PC-9 (cell line): ENCODE measurements around the gene MDP1. TPM values are rescaled to one million over a fixed set of nuclear protein-coding genes. Genes with fewer than 3 reads are reported as not detected.

ENCODE experiments used
- BruUV-seq: library from RNA; stranded (reverse); fragments of 400-500 nt; replicated peaks from 2 replicates; lab custom pipeline; 2021; lab: Mats Ljungman, UMichigan
- CTCF ChIA-PET: fragments of 300-600 bp; sonication (Branson Sonifier 250); formaldehyde crosslinking; loops from one replicate; lab custom pipeline; 2022; ENCODE audit warnings: antibody characterized with exemption; lab: Charles Lee
- POLR2A ChIA-PET: fragments of 300-600 bp; sonication (Branson Sonifier 250); formaldehyde crosslinking; loops from one replicate; lab custom pipeline; 2022; ENCODE audit warnings: antibody characterized with exemption; ENCODE audit not compliant: unreplicated experiment; lab: Charles Lee
- DNase-seq, 2 experiments: peaks; one replicate each; pipeline versions ENCODE4 v3.0.0 to v3.0.0-alpha.2; 2015 to 2022; ENCODE audit warnings: mixed read lengths in 1 of 2
- H2AFZ ChIP-seq: fragments of 200-600 bp; sonication (generic); 2 replicates; pipeline ENCODE4 v1.8.1; 2017; ENCODE audit warnings: antibody characterized with exemption
- H3F3A ChIP-seq: fragments of 200-600 bp; sonication (generic); 2 replicates; pipeline ENCODE4 v1.8.1; 2017; ENCODE audit warnings: antibody characterized with exemption, mild to moderate bottlenecking, low read depth; ENCODE audit not compliant: insufficient read depth
- H3K27ac ChIP-seq: fragments of 200-600 bp; sonication (generic); 2 replicates; pipeline ENCODE4 v1.6.1; 2016; ENCODE audit warnings: mixed run types
- H3K27me3 ChIP-seq: fragments of 200-600 bp; sonication (generic); 2 replicates; pipeline ENCODE4 v1.6.1; 2016; ENCODE audit warnings: low read depth, mixed run types; ENCODE audit not compliant: insufficient read depth
- H3K36me3 ChIP-seq: fragments of 200-600 bp; sonication (generic); 2 replicates; pipeline ENCODE4 v1.6.1; 2016; ENCODE audit warnings: low read depth, mixed run types
- H3K4me1 ChIP-seq: fragments of 200-600 bp; sonication (generic); replicated peaks from 2 replicates; pipeline ENCODE4 v1.6.1; 2016; ENCODE audit warnings: mixed run types; ENCODE audit not compliant: insufficient read depth
- H3K4me2 ChIP-seq: fragments of 200-600 bp; sonication (generic); 2 replicates; pipeline ENCODE4 v1.6.1; 2017; ENCODE audit warnings: mixed run types
- H3K4me3 ChIP-seq: fragments of 200-600 bp; sonication (generic); 2 replicates; pipeline ENCODE4 v1.6.1; 2016; ENCODE audit warnings: mixed run types
- H3K79me2 ChIP-seq: fragments of 200-600 bp; sonication (generic); 2 replicates; pipeline ENCODE4 v1.6.1; 2017; ENCODE audit warnings: low read depth, mixed run types
- H3K9me2 ChIP-seq: fragments of 200-600 bp; sonication (generic); 2 replicates; pipeline ENCODE4 v1.8.1; 2017; ENCODE audit warnings: mild to moderate bottlenecking; ENCODE audit not compliant: insufficient read depth
- H3K9me3 ChIP-seq: fragments of 200-600 bp; sonication (generic); 2 replicates; pipeline ENCODE4 v1.8.1; 2016; ENCODE audit warnings: low read depth; ENCODE audit not compliant: insufficient read depth
- H4K20me1 ChIP-seq: fragments of 200-600 bp; sonication (generic); 2 replicates; pipeline ENCODE4 v1.8.1; 2017; ENCODE audit not compliant: insufficient read depth
- CTCF ChIP-seq: fragments of 200-600 bp; sonication (generic); conservative IDR thresholded peaks from 2 replicates; pipeline ENCODE4 v1.6.1; 2017; ENCODE audit warnings: mixed run types, antibody characterized with exemption, mild to moderate bottlenecking, moderate library complexity
- EZH2 ChIP-seq: fragments of 200-600 bp; sonication (generic); IDR thresholded peaks from 2 replicates; pipeline ENCODE4 v1.8.0; 2017; ENCODE audit warnings: antibody characterized with exemption, low read depth
- intact Hi-C: fragments of 100-400 bp; cut with micrococcal nuclease; formaldehyde crosslinking; loops from one replicate; pipeline ENCODE4 v1.10.0; 2022; ENCODE audit not compliant: unreplicated experiment
- total RNA-seq: library from RNA; stranded (reverse); gene quantifications from 2 replicates; pipeline ENCODE4 v1.2.3, GENCODE V29; 2021

MDP1 gene
- total RNA-seq, 1 experiment from 2014 or later, result 8.7 TPM

- intact Hi-C loops, result no loop called here
- no peaks in the 10 kb centered on the region for H4K20me1 ChIP-seq
- no peak for DNase-seq
- no peak overlapping the region for H3K27ac ChIP-seq
- no peak overlapping the region for H3K4me3 ChIP-seq
- H3K9me2 ChIP-seq, result no peaks in the 10 kb centered on the region
- ChIA-PET POLR2A (no interaction called here), CTCF (no interaction called here)
- no TSS peak for BruUV-seq
- TF ChIP-seq EZH2, result no peak
- TF ChIP-seq CTCF, result no peak
- H2AFZ ChIP-seq, result no peak overlapping the region
- no peaks in the 10 kb centered on the region for H3K36me3 ChIP-seq
- H3K27me3 ChIP-seq, result no peaks in the 10 kb centered on the region
- no peak overlapping the region for H3K4me2 ChIP-seq
- no peaks in the 10 kb centered on the region for H3K9me3 ChIP-seq
- H3K79me2 ChIP-seq, result no peaks in the 10 kb centered on the region
- H3F3A ChIP-seq, result no peaks in the 10 kb centered on the region
- no peaks in the 10 kb centered on the region for H3K4me1 ChIP-seq
Measured at GRCh38 chr14:24260780-24261157, 44.9 kb upstream of the MDP1 start.

- no peaks in the 10 kb centered on the region for H3K4me1 ChIP-seq
- H3K27ac ChIP-seq, result no peak overlapping the region
- no peak overlapping the region for H2AFZ ChIP-seq
- H3K27me3 ChIP-seq, result no peaks in the 10 kb centered on the region
- H3K79me2 ChIP-seq, result no peaks in the 10 kb centered on the region
- no peak overlapping the region for H3K4me2 ChIP-seq
- H3F3A ChIP-seq, result no peaks in the 10 kb centered on the region
- no peaks in the 10 kb centered on the region for H3K36me3 ChIP-seq
- TF ChIP-seq CTCF (no peak), EZH2 (no peak)
- H3K4me3 ChIP-seq, result no peak overlapping the region
- no TSS peak for BruUV-seq
- ChIA-PET CTCF (no interaction called here), POLR2A (no interaction called here)
- H3K9me2 ChIP-seq, result no peaks in the 10 kb centered on the region
- no peak for DNase-seq
- H4K20me1 ChIP-seq, result no peaks in the 10 kb centered on the region
- intact Hi-C loops, result no loop called here
- no peaks in the 10 kb centered on the region for H3K9me3 ChIP-seq
Measured at GRCh38 chr14:24260026-24260779, 44.3 kb upstream of the MDP1 start.

GRCh38 chr14:24259282-24260025 is 43.6 kb upstream of the MDP1 start:
- TF ChIP-seq EZH2 (no peak), CTCF (no peak)
- ChIA-PET CTCF (interaction anchor here (1.0 kb wide), 1 partner anchor 17 kb away, joined by 3 read pairs; the partner anchor contains the start of gene TINF2), POLR2A (interaction anchor here (0.6 to 0.7 kb wide), 3 partner anchors 14 to 73 kb away, joined by 3 read pairs; no protein-coding TSS in a partner anchor)
- intact Hi-C loops, result no loop called here
- no peak overlapping the region for H2AFZ ChIP-seq
- no peaks in the 10 kb centered on the region for H3K9me2 ChIP-seq
- no peaks in the 10 kb centered on the region for H3K79me2 ChIP-seq
- DNase-seq, result peak in 1 of 2 experiments; percentile 68
- H3K27ac ChIP-seq, result no peak overlapping the region
- H4K20me1 ChIP-seq, result no peaks in the 10 kb centered on the region
- BruUV-seq, result no TSS peak
- H3K4me2 ChIP-seq, result no peak overlapping the region
- H3F3A ChIP-seq, result no peaks in the 10 kb centered on the region
- H3K36me3 ChIP-seq, result no peaks in the 10 kb centered on the region
- no peaks in the 10 kb centered on the region for H3K4me1 ChIP-seq
- no peaks in the 10 kb centered on the region for H3K27me3 ChIP-seq
- H3K9me3 ChIP-seq, result no peaks in the 10 kb centered on the region
- no peak overlapping the region for H3K4me3 ChIP-seq
